Activated CD8-positive, alpha-beta T cell treated with anti-CD3 and anti-CD28 coated beads for 36 hours (primary cell): ENCODE results near the gene NUDC. TPM values are rescaled to one million over a fixed set of nuclear protein-coding genes. Genes with fewer than 3 reads are reported as not detected.

ENCODE experiments used
- ATAC-seq: fragments of 200-7000 bp; cut with Tn5 transposase; one replicate; pipeline ENCODE4 v1.10.0; 2021; ENCODE audit warnings: mild to moderate bottlenecking, moderate library complexity
- CTCF ChIA-PET: fragments of 350-600 bp; sonication (Branson Sonifier 250); formaldehyde crosslinking; loops from one replicate; lab custom pipeline; 2021; ENCODE audit warnings: antibody characterized with exemption; lab: Charles Lee
- POLR2A ChIA-PET: fragments of 350-600 bp; sonication (Branson Sonifier 250); formaldehyde crosslinking; loops from one replicate; lab custom pipeline; 2021; ENCODE audit warnings: antibody characterized with exemption; lab: Charles Lee
- DNase-seq: peaks from one replicate; pipeline ENCODE4 v3.0.0-alpha.2; 2020
- H3K27ac Mint-ChIP-seq: one replicate; pipeline ENCODE4 v1.8.0; 2021; ENCODE audit warnings: mild to moderate bottlenecking, mixed read lengths
- H3K27me3 Mint-ChIP-seq: one replicate; pipeline ENCODE4 v1.8.0; 2021; ENCODE audit warnings: mixed read lengths
- H3K36me3 Mint-ChIP-seq: one replicate; pipeline ENCODE4 v1.8.0; 2021; ENCODE audit warnings: low read depth, mixed read lengths
- H3K4me1 Mint-ChIP-seq: one replicate; pipeline ENCODE4 v1.8.0; 2021; ENCODE audit warnings: low read depth, mixed read lengths
- H3K4me3 Mint-ChIP-seq: one replicate; pipeline ENCODE4 v1.8.0; 2021; ENCODE audit warnings: mild to moderate bottlenecking, moderate library complexity, mixed read lengths
- H3K9me3 Mint-ChIP-seq: one replicate; pipeline ENCODE4 v1.8.0; 2021; ENCODE audit warnings: mixed read lengths
- CTCF ChIP-seq: fragments of 200-600 bp; IDR thresholded peaks from one replicate; pipeline ENCODE4 v1.8.0; 2022; ENCODE audit warnings: antibody characterized with exemption, mild to moderate bottlenecking
- intact Hi-C: fragments of 100-400 bp; cut with micrococcal nuclease; formaldehyde crosslinking; loops from one replicate; pipeline ENCODE4 v1.10.0; 2022
- total RNA-seq, 2 experiments: library from RNA; stranded (reverse); gene quantifications; one replicate each; pipeline ENCODE4 v1.2.3, GENCODE V29; 2021

Gene NUDC
- total RNA-seq, 2 experiments from 2014 or later: 97.0 to 103 TPM

GRCh38 chr1:26996024-26996423, 74.5 kb downstream of the NUDC start:
- ChIA-PET POLR2A (interaction anchor here (1.0 kb wide), 1 partner anchor 246 kb away, joined by 3 read pairs; no protein-coding TSS in a partner anchor), CTCF (interaction anchor here (0.7 to 8.1 kb wide), 14 partner anchors 9 to 636 kb away, joined by 3 to 72 read pairs (median 4); partner anchors contain the start of genes KDF1 and TENT5B)
- DNase-seq (no peak), ATAC-seq (no peak)
- Mint-ChIP-seq H3K27me3 (peaks cover 45% of the 10 kb centered on the region), H3K36me3 (no peaks in the 10 kb centered on the region), H3K27ac (no peak overlapping the region), H3K9me3 (no peaks in the 10 kb centered on the region), H3K4me3 (no peak overlapping the region), H3K4me1 (peaks cover 21% of the 10 kb centered on the region)
- no peak for TF ChIP-seq CTCF
- intact Hi-C loops: no loop called here

Other genes starting within 250 kb of the NUDC start
- 10 to 100 TPM; 82.4 to 84.9 TPM for gene ARID1A, start 225.7 kb upstream of the NUDC start, total RNA-seq
- 10 to 100 TPM; 21.2 to 23.9 TPM for gene PIGV, start 133.8 kb upstream of the NUDC start, total RNA-seq
- 10 to 100 TPM; 55.0 to 61.3 TPM for gene ZDHHC18, start 95.1 kb upstream of the NUDC start, total RNA-seq
- under 1 TPM; 0.47 to 0.59 TPM for gene SFN, start 58.6 kb upstream of the NUDC start, total RNA-seq
- 10 to 100 TPM; 45.9 to 47.9 TPM for gene GPN2, start 31.5 kb upstream of the NUDC start, total RNA-seq
- 1 to 10 TPM; 8.7 to 9.6 TPM for gene GPATCH3, start 21.3 kb upstream of the NUDC start, total RNA-seq
- not detected for gene NR0B2, start 7.8 kb upstream of the NUDC start, total RNA-seq
- gene KDF1, start 38.7 kb downstream of the NUDC start, total RNA-seq: under 1 TPM; 0.18 to 0.27 TPM
- gene TRNP1, start 71.9 kb downstream of the NUDC start, total RNA-seq: under 1 TPM; 0.16 to 0.38 TPM
- gene TENT5B, start 91.1 kb downstream of the NUDC start, total RNA-seq: not detected
- gene SLC9A1, start 233.4 kb downstream of the NUDC start, total RNA-seq: 10 to 100 TPM; 14.8 to 15.3 TPM